GM21619 (cell line): Measurements from ENCODE around the gene ARHGAP9.
"Not testable (repeated sequence)": the region's sequence is repeated elsewhere in the genome, so short reads cannot be mapped to it uniquely, and the experiment has no call there.

ENCODE experiments used
- ATAC-seq: cut with Tn5 transposase; IDR thresholded peaks from one replicate; pipeline ENCODE4 v1.9.1; 2021; ENCODE audit not compliant: unreplicated experiment

ARHGAP9 gene

DNA sequence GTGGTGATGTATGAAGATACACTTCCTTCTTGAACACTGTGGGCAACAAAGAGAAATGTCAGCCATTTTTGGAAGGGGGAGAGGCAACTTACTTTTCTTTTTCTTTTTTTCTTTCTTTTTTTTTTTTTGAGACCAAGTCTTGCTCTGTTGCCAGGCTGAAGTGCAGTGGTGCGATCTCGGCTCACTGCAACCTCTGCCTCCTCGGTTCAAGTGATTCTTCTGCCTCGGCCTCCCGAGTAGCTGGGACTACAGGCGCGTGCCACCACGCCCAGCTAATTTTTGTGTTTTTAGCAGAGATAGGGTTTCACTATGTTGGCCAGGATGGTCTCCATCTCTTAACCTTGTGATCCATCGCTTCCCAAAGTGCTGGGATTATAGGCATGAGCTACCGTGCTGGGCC lies 38.1 kb upstream of the ARHGAP9 start:
- not testable (repeated sequence) for ATAC-seq

GRCh38 chr12:57517187-57517586 lies 37.5 kb upstream of the ARHGAP9 start:
- no peak for ATAC-seq

GRCh38 chr12:57516617-57517153 lies 37.0 kb upstream of the ARHGAP9 start:
- no peak for ATAC-seq

DNA sequence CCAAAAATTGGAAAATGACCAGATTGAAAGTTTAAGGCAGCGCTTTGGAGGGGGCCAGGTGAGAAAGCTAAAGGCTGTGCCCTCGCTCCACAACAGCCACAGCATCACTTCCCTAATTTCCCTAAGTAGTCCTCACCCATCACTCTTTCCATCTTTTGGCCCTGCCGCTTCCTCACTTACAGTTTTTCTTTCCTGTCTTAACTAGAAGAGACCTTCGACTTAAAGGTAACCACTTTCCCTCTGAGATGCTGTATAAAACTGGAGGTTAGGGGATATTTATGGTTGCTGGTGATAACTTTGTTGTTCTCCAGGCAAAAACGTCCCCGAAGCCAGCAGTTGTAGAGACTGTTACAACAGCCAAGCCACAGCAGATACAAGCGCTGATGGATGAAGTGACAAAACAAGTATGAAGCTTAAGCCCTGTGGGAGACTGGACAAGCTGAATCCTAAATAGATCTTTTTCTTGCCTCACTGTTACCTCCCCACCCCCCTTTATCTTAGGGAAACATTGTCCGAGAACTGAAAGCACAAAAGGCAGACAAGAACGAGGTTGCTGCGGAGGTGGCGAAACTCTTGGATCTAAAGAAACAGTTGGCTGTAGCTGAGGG lies 36.4 kb upstream of the ARHGAP9 start:
- no peak for ATAC-seq

DNA sequence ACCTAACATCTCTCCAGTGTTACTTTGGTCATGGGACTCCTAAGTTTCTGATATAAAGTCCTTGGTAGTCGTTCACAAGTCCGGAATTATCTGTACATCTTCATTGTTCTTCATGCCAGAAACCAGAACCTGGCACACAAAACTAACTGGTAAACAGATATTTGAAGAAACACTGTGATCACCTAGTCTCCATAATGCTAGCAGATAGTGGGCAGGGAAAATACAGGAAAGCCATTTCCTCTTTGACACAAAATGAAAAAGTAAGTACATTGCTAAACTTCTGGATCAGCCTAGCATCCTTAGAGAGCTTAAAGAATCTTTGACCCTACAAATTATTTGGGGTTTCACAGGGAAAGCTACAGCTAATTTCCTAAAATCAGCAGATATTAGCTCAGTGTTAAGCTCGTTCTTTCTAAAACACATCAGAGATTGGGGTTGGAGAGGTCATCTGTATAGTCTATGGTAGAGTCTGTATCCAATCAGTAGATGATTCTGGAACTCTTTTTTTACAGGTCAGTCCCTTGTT lies 35.8 kb upstream of the ARHGAP9 start:
- ATAC-seq, result no peak

GRCh38 chr12:57514720-57515407 lies 35.2 kb upstream of the ARHGAP9 start:
- no peak for ATAC-seq

DNA sequence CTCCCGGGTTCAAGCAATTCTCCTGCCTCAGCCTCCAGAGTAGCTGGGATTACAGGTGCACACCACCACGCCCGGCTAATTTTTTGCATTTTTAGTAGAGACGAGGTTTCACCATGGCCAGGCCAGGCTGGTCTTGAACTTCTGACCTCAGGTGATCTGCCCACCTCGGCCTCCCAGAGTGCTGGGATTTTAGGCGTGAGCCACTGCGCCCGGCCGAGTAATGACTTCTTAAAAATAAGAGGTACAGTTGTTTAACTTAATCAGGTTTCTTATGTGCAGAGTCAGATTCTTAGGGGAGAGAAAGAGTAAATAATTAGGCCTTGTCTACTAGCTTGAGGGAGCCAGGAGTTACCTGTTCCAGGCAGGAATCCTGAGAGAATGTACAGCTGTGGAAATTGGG lies 34.6 kb upstream of the ARHGAP9 start:
- ATAC-seq, result not testable (repeated sequence)

GRCh38 chr12:57513677-57514076 lies 34.0 kb upstream of the ARHGAP9 start:
- not testable (repeated sequence) for ATAC-seq

GRCh38 chr12:57513266-57513665 lies 33.6 kb upstream of the ARHGAP9 start:
- ATAC-seq, result no peak

- no peak for ATAC-seq
Measured at GRCh38 chr12:57512665-57513064, 33.0 kb upstream of the ARHGAP9 start.

GRCh38 chr12:57511588-57512325 lies 32.1 kb upstream of the ARHGAP9 start:
- no peak for ATAC-seq

DNA sequence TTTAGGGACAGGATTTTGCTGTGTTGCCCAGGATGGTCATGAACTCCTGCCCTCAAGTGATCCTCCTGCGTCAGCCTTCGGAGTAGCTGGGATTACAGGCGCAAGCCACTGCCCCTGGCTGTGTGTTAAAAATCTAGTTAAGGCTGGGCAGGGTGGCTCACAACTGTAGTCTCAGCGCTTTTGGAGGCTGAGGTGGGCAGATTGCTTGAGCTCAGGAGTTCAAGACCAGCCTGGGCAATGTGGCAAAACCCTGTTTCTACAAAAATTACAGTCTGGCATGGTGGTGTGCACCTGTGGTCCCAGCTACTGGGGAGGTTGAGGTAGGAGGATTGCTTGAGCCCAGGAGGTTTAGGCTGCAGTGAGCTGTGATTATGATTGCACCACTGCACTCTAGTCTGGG lies 31.5 kb upstream of the ARHGAP9 start:
- ATAC-seq, result no peak

DNA sequence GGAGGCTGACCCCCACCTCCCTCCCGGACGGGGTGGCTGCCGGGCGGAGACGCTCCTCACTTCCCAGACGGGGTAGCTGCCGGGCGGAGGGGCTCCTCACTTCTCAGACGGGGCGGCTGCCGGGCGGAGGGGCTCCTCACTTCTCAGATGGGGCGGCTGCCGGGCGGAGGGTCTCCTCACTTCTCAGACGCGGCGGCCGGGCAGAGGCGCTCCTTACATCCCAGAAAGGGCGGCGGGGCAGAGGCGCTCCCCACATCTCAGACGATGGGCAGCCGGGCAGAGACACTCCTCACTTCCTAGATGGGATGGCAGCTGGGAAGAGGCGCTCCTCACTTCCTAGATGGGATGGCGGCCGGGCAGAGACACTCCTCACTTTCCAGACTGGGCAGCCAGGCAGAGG lies 28.1 kb upstream of the ARHGAP9 start:
- not testable (repeated sequence) for ATAC-seq

GRCh38 chr12:57506541-57506940 lies 26.9 kb upstream of the ARHGAP9 start:
- ATAC-seq, result not testable (repeated sequence)

- ATAC-seq, result not testable (repeated sequence)
Measured at GRCh38 chr12:57502311-57502969, 22.8 kb upstream of the ARHGAP9 start.

GRCh38 chr12:57500213-57500612 lies 20.5 kb upstream of the ARHGAP9 start:
- no peak for ATAC-seq

- no peak for ATAC-seq
Measured at GRCh38 chr12:57498571-57498970, 18.9 kb upstream of the ARHGAP9 start.

GRCh38 chr12:57498132-57498502 lies 18.5 kb upstream of the ARHGAP9 start:
- ATAC-seq, result no peak

DNA sequence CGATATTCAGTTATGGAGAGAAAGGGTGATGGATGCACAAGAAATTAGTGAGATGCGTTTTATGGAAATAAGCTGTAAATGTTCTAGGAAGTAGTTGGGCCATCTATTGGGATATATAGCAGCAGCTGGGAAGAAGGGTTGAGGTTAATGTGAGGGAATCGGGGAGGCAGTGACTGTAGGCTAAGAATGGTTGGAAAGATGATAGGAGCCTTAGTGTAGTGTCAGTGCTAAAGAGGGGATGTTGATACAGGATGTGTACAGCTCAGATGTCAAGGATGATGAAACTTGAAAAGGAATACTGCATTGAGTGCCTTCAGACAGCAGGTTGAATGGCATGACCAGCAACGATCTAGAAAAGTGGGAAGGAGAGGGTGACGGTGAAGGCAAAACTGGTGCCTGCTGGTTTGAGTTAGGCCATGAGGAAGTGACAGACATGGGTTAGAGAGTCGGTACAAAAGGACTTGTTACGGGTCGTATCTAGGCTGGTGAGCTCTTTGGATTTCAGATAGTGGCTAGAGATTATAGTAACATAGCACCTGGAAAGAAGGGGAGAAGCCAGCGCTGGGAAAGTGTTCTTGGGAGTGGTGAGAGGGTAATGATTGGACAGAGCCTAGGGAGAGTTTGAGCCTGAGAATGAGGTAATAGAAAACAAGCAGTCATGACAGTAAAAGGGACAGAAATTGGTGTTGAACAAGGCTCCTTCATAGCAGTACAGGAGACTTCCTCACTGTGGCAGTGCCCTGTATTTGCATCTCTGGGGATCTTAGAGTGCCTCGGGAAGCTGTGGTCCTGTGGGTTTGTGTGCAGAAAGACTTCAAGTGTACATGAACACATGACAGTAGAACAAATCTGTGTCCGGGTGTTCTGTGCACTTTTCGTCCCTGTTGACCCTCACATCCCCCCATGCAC lies 17.8 kb upstream of the ARHGAP9 start:
- no peak for ATAC-seq

GRCh38 chr12:57496822-57497221 lies 17.2 kb upstream of the ARHGAP9 start:
- ATAC-seq, result no peak
